Regular cardiac myocyte (primary cell): ENCODE results near the gene CYS1. TPM values are rescaled to one million over a fixed set of nuclear protein-coding genes. Genes with fewer than 3 reads are reported as not detected.

Experiments
- total RNA-seq: library from RNA; depleted of rRNA; stranded (reverse); fragments of >200 nt; gene quantifications from 2 replicates; pipeline ENCODE4 v1.2.3, GENCODE V29; 2014

Gene CYS1, protein sequence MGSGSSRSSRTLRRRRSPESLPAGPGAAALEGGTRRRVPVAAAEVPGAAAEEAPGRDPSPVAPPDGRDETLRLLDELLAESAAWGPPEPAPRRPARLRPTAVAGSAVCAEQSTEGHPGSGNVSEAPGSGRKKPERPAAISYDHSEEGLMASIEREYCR
- 0.58 and 1.7 TPM in 2 replicates for total RNA-seq

DNA sequence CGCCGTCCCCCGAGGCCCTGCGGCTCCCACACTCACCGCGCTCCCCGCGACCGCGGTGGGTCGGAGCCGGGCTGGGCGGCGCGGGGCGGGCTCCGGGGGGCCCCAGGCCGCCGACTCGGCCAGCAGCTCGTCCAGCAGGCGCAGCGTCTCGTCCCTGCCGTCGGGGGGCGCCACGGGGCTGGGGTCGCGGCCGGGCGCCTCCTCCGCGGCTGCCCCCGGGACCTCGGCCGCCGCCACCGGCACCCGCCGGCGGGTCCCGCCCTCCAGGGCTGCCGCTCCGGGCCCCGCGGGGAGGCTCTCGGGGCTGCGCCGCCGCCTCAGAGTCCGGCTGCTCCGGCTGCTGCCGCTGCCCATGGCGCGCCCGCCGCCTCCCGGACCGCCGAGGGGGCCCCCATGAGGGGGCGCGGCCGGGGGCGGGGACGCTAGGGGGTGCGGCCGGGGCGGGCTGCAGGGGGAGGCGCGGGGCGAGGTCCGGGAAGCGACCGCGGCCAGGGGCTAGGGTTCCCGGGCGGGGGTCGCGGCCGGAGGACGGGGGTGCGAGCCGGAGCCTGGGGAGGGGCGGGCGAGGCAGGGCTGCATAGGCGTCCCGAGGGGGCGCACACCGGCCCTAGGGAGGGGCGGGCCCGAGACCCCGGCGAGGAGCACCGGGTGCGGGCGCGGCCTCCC lies at the start of gene CYS1:
TSS of gene CYS1 (minus strand) at position 542 of the 666 bp plus-strand sequence. CDS start at position 354, 188 bp downstream.

DNA sequence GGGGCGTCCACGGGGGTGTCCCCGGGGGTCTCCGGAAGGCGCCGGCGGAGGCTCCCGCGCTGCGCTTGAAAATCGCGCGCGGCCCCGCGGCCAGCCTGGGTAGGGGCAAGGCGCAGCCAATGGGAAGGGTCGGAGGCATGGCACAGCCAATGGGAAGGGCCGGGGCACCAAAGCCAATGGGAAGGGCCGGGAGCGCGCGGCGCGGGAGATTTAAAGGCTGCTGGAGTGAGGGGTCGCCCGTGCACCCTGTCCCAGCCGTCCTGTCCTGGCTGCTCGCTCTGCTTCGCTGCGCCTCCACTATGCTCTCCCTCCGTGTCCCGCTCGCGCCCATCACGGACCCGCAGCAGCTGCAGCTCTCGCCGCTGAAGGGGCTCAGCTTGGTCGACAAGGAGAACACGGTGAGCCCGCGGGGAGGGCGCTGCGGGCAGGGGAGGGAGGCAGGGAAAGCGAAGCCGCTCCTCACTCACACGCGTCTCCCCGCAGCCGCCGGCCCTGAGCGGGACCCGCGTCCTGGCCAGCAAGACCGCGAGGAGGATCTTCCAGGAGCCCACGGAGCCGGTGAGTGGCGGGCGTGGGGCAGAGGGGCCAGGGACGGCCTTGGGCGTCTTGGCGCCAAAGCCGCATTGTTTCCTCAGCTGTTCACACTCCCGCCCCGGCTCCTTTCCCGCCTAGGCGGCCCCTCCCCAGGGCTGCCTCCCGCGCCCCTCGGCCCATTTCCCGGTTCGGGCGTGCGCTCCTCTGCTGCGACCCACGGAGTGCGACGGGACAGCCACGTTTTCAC lies 42.5 kb upstream of the CYS1 start, which contains the start of gene RRM2:
TSS of gene RRM2 (plus strand) at position 240 of the 781 bp plus-strand sequence. CDS start at position 300, 60 bp downstream.

DNA sequence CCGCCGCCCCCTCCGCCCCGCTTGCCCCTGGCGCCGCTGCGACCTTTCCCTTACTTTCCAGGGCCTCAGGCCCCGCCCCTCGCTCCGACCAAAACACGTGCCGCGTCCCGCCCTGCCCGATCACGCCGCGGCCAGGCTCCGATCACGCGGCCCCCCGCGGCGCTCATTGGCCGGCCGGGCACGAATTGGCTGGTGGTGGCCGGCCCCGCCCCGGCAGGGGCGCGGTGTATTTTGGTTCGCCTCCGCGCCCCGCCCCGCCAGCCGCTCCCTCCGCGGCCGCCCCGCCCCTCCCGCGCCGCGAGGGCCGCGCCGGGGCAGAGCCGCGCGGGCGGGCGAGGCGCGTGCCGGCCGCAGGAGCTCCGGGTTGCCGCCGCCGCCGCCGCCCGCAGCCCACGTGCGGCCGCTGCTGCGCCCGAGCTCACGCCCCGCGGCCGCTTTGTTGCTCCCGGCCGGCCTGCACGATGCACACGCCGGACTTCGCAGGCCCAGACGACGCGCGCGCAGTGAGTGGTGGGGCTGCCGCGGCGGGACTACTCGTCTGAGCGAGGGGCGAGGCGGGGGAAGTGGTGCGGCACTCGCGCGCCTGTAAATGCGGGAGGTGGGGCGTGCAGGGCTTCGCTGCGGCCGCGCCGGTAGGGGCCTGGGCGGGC lies 36.8 kb downstream of the CYS1 start, which contains the start of gene KLF11:
TSS of gene KLF11 (plus strand) at position 295 of the 650 bp plus-strand sequence. CDS start at position 462, 167 bp downstream.

Other genes with a start within 250 kb of the CYS1 start
- gene TAF1B, start 236.9 kb downstream of the CYS1 start, total RNA-seq = 18.3 and 30.3 TPM in 2 replicates
- 0.28 and 0.38 TPM in 2 replicates for gene GRHL1, start 128.7 kb downstream of the CYS1 start, total RNA-seq
- 2.3 and 4.5 TPM in 2 replicates for gene KLF11, start 36.9 kb downstream of the CYS1 start, total RNA-seq
- gene RRM2, start 42.3 kb upstream of the CYS1 start, total RNA-seq = 3.7 and 85.5 TPM in 2 replicates
- 27.1 and 35.9 TPM in 2 replicates for gene HPCAL1, start 222.5 kb upstream of the CYS1 start, total RNA-seq